SW480 (cell line): ENCODE results near the gene CDC42BPB.
A peak's percentile ranks its signal among the peaks of the same experiment; 100 is the strongest.

Source experiments
- DNase-seq: peaks from one replicate; pipeline ENCODE4 v3.0.0-alpha.2; 2016; ENCODE audit warnings: low spot score

Gene CDC42BPB

DNA sequence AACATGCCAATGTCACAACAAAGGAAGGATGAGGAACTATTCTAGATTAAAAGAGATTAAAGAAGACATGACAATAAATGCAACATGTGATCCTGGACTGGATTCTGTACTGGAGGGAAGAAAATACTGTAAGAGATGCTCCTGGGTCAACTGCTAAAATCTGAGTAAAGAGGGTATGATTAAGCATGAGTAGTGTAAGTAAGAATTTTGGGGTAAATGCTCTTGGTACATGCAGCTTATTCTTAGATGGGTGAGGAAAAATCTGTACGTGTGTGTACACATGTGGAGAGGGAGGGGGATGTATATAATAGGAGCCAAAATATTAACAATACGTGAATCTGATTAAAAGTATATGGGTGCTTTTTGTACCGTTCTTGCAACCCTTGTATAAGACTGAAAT lies 66.0 kb downstream of the CDC42BPB start:
- DNase-seq, result no peak

DNA sequence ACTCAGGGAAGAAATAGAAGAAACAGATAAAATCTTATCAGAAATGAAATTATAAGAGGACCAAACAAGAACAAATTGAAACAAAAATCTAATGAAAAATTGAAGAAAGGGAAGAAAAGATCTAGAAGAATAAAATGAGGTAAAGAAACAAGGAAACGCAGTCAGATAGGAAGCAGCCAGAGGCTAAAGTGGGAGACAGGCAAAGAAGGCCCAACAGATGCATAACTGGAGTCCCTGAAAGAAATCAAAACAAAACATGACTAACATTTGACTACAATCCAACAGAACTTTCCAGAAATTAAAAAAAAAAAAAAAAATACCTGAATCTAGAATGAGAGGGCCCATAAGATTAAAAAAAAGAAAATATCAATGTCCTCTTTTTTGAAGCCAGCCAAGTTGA lies 69.3 kb downstream of the CDC42BPB start:
- no peak for DNase-seq

DNA sequence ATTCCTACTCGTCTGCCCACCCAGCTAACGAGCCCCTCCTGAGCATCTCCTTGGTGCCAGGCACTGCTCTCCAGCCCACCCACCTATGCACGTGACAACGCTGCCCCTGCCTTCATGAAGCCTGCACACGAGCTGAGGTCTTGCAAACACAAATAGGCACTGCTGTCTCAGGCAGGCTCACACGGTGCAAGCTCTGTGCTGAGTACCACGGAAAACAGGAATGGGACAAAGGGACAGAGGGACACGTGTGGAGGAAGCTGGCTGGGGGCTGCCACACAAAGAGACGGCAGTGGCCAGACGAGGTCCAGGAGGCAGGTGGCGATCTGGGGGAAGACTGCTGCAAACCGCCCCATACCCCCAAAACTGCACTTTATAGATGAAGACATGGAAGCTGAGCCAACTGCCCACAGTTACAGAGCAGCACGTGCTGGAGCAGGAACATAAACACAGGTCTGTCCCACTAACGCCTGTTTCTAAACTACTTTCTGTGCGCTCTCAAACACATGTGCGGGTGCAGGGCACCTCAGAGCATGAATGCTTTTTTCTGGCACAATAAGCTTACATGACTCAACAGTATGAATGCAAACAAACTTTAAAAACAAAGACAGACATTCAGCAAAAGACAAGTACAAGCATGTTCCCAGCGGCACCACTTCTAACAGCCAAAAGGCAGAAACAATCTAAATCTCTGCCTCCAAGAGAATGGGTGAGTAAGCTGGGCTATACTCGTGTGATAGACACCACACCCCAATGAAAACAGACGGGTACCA lies 70.4 kb downstream of the CDC42BPB start:
- peak; percentile 30 for DNase-seq

DNA sequence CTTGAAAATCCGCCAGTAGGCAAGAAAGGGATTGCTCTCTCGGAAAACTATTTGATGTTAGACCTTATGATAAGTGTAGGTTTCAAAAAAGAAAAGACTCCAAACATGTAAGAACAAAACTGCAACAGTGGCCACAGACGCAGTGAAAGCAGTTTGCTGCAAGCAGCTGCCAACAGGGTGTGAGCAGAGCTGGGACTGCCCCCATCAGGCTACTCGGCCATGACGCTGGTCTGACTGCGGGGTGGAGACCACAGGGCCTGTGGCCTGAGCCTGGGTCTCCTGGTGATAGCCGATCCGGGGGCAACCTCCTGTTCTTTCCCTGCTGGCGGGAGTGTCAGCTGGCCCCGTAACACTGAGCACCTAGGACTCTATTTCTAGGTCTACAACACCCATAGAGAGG lies 71.7 kb downstream of the CDC42BPB start:
- no peak for DNase-seq

DNA sequence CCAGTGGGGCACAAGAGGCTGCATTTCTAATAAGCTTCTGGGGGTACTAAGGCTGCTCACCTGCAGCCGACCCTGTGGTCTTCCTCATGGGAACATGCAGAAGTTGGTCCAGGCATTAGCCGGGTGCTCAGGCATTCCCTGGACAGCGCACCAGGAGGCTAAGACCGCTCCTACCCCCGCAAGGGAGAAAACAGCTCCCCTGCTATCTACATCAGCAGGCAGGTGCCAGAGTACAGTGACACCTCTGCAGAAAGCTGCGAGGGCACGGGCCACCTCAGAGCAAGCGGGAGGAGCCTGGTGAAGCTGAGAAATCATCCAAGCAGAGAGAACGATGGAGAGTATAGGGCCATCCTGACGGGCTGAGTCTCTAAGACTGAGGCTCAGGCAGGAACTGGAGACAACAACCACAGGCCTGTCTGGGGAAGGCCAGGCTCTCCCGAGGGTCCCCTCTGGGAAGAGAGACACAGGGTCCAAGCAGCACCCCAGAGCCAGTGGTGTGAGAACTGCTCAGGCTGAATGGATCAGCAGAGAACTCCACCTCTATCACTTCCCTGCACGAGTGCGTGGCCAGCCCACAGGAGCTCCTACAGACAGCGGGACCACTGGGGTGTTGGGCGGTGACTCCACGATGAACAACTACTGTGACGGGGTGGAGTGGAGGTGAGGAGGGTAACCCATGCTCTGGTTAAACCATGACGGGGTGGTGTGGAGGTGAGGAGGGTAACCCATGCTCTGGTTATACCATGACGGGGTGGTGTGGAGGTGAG lies 72.8 kb downstream of the CDC42BPB start:
- DNase-seq, result no peak

DNA sequence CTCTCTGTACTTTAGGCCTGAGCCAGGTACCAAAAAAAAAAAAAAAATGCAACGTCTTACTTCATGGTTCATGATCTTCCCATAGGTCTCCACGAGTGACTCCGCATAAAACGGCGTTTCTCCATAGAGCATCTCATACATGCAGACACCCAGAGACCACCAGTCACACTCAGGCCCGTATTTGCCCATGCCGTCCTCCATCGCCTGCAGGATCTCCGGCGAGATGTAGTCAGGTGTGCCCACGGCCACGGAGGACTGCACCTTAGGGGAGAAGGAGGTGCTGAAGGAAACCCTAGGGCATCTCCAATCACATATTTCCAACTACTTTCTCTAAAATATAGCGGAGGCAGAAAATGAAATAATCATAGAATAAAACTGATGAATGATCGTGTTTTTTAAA lies 73.9 kb downstream of the CDC42BPB start:
- no peak for DNase-seq

DNA sequence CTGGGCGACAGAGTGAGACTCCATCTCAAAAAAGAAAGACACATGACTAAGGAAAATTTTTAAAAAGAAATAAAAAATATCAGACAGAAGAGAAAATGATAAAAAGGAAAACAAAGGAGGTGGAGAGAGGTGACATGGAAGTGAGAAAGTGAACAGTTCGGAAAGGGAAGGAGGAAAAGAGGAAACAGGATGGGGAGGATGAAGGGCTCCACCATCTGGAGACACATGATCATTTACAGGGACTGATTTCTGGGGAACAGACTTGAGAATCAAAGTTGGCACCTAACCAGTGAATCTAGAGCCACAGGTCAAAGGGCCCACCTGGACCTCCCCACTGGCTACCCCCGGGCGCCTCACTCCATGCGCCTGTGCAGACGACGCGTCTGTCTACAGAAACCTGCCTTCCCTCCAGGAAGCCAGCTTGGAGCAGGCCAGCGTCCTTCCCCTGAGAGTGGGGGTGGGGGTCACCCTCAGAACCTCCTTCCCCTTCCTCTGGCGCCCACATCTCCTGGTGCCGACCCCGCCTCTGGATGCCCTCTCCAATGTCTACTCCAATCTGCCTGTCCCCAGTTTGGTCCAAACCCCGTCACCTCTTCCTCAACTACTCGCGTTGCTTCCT lies 74.4 kb downstream of the CDC42BPB start:
- DNase-seq, result no peak

DNA sequence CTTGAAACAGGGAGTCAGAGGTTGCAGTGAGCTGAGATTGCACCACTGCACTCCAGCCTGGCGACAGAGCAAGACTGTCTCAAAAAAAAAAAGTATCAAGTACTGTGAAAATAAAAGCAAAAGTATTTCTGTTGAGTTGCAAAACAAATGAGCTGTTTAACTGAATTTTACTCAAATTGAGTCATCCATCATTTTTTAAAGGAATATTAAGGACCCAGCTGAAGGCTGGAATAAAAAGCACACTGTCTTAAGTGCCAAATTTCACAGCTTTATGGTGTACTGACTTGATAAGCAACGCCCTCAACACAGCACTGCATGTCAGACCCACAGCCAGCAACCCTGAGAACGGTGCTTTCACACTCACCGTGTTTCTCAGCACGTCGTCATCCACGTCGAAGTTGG lies 76.9 kb downstream of the CDC42BPB start:
- no peak for DNase-seq

DNA sequence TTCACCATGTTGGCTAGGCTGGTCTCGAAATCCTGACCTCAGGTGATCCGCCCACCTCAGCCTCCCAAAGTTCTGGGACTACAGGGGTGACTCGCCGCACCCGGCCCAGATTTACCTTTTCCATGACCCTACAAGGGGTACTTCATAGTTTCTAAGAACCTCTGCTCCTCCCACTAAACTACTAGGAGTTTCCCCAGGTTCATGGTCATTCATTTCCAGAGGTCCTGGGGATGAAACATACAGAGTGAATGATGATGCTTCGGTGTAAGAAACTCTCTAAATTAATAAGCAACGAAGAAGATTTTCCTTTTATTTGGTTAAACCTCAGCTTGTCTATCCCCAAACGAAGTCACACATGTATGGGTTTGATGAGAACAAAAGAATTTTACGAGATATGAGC lies 77.9 kb downstream of the CDC42BPB start:
- DNase-seq, result no peak

DNA sequence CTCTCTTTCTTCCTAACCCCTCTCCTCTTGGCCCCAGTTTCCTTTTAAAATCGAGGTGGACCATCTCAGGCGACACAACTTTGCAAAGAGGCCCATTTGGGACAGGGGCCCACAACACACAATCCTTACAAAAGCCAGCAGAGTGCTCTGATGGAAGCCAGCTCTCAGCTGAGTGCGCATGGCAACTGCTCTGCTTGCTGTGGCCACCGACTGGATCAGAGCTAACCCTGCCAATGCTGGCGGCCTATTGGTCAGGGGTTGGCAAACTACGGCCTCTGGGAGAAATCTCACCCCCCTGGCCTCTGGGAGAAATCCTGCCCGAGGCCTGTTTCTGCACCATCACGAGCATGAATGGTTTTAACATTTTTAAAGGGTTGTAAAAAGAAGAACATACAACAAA lies 79.9 kb downstream of the CDC42BPB start:
- DNase-seq, result no peak

DNA sequence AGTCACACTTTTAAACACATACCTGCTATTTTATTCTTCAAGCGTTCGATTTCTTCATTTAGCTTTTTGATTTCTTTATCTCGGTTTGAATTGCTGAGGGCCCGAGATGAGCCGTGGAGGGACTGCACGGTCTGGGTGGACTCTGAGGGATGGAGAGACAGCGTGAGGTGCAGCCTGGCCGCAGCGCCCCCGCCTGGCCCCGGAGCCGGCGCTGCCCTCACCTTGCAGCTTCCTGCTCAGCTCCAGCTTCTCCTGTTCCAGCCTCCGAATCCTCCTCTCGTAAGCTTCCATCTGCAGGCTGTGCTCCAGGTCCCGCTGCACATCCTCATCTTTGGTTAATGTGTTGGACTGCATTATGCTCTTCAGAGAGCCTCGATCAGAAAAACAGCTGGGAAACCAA lies 81.7 kb downstream of the CDC42BPB start:
- no peak for DNase-seq

DNA sequence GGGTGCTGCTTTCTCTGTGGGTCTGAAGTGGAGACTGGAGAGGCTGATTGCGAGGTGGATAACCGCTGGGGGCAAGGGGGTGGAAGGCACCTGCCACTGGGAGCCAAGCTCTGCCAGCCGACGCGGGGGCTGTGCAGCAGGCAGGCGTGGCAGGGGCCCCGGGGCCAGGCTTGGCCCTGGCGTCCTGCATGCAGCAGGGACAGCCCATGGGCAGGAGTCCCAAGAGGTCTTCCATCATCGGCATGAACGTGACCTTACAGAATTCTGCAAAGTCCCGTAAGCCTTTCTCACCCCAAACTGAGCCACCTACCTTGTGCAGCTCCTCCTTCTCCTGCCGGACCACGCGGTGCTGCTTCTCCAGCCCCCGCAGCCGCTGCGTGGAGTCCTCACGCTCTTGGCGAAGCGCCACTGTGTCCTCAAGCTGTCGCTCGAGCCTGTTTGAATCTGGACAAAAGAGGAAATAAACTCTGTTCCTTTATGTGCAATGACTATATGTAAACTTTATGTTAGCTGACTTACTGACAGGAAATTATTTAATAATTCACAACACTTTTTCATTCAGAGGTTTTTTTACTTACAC lies 83.6 kb downstream of the CDC42BPB start:
- no peak for DNase-seq

DNA sequence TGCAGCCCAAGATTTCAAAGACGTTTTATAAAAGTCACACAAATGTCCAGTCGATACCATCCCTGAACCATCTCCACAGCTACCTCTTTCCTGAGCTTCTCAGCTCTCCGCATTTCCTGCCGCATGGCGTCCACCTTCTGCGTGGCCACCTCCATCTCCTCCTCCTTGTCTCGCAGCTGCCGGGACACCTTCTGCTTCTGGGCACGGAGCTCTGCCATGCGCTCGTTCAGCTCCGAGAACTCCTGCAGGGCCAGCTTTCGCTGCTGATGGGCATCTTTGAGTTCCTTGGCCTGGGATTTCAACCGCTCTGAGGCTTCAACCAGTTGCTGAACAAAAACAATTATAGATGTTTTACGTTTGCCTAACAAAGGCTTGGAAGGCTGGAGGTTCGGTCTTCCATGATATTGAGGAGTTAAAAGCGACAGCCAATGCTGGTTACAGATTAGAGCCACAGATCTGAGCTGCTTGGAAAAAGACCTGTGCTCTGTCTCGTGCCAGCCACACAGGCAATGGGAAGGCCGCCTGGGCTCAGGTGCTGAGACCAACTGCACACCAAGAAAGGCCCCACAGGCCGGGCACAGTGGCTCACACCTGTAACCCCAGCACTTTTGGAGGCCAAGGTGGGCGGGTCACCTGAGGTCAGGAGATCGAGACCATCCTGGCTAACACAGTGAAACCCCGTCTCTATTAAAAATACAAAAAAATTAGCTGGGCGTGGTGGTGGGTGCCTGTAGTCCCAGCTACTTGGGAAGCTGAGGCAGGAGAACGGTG lies 85.3 kb downstream of the CDC42BPB start:
- DNase-seq, result no peak

DNA sequence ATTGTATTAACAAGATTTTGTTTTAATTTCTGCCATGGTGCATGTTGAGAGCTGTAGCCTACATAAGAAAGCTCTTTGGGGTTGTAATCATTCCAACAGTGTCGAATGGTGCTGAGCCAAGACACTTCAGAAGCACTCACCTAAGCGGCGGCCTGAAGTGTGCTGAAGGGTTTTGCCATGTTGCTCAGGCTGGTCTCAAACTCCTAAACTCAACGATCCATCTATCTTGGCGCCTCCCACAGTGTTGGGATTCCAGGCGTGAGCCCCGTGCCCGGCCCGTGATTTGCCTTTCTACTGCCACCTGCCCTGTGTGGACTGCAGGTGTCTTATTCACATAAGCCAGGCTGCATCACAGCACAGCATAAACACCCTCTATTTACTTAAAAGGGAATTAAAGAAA lies 86.0 kb downstream of the CDC42BPB start:
- no peak for DNase-seq

DNA sequence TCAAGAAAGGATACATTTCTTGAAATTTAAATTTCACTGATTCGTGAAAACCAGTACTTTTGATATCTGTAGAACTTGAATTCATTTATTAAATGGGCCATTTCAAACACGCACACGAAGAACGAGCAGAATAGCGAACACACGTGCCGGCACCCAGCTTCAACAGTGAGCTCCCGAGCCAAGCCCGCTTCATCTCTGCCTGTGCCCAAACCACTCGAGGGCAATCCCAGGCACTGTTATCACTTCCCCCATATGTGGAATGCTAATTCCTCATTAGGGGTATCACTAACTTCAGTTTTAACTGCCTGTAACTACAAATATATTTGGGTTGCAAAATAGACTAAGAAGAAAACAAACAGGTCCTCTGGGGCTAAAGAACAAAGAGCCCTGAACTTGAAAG lies 86.9 kb downstream of the CDC42BPB start:
- no peak for DNase-seq

DNA sequence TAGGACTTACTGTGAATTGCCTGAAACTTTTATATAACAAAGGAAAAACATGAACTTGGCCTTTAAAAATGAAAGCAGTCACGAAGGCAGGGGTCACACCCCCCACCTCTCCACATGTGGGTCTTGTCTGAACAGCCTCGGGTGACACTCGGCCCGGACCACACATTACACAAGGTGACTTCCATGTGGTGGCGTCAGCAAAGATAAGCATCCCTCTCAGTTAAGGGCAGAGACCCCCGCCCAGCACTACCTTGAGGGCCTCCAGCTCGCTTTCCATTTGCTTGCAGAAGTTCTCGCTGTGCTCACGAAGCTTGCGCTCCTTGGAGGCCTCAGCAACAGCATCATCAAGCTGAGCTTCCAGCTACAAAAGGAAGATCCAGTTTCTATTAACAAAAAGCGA lies 87.4 kb downstream of the CDC42BPB start:
- no peak for DNase-seq

DNA sequence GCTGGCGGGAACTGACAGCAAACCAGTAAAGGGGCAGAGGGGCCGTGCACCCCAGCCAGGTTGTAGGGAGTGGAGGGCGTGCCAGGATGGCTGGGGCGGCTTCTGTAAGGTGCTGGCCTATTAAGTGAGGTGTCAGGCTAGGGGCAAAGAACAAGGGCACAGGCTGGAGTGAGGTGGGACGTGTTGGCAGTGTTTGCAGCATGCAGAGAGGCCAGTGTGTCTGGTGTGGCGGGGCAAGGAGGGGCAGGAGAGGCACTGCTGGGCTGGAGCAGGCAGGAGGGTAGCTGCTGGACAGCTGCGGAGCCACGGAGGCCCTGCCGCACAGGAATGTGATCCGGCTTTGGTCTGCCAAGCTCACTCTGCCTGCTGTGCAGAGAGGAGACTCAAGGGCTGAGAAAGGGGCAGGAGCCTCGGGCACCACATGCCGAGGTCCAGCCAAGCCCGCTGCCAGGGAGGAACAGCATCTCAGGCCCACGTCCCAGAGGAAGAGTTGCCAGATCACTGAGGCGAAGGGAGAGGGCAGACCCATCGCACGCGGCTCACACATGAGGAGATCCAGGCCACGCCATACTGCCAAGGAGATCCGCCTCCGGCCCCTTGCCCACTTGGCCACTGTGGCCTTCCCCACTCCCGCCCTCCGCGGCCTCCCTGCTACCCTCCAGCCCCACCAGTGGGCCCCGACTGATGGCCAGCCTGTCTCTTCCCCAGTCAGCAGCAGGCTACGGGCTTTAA lies 88.1 kb downstream of the CDC42BPB start:
- DNase-seq, result no peak

DNA sequence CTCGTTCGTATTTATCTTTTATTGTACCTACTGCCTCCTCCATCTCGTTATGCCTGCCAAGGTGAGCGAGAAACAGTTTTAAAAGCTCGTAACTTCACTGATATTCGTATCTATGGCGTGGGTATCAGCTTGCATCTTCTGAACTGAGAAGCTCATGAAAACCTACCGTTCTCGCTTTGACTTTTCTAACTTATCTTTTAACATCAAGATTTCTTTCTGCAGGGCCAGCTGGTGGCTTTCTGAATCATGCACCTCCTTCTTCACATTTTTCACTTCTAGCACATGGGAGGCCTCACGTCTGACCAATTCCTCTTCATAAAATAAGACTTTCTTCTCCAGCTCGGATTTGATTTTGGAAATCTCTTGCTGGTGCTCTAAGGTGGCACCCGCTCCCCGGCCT lies 89.0 kb downstream of the CDC42BPB start:
- DNase-seq, result no peak

DNA sequence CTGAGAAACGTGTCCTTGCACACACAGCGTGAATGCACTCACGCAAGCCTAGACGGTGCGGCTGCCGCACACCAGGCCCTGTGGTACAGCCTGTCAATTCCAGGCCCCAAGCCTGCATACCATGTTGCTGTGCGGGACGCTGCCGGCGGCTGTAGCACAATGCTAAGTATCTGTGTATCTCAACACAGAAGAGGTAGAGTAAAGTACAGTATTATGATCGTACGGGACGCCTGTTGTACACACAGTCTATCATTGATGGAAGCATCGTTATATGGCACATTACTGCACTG lies 89.9 kb downstream of the CDC42BPB start:
- no peak for DNase-seq

DNA sequence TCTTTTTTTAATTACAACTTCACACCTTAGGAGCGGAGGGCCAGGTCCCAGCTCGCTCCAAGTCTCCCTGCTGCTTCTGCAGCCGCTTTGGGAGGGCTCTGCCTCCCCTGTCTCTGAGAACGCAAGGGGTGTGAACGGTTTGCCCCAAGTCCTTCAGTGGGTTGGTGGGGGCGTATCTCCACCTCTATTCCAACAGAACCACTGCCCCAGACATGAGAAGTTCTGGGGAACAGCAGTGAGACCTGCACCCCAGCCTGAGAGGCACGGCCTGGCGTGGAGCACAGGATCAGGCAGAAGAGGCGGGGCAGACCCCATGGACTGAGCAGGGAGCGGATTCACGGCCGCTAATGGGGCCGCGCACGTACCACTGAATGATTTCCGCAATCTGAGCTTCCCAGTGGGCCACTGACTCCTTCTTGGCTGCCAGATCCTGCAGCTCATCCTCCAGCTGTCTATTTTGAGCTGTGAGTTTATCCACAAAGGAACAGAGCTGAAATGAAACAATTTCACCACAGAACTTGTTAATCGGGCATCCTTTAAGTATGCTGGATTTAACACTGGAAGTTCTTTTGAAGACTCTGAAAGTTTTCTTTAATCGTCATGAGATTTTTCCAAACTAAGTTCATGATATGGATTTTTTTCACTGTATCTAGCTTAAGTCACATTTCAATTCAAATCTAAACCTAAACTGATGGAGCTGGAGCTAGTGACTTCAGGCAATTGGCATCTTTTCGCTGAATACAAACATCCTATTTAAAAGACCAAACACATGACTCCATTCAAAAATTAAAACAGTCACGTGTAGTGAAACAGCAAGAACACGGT lies 90.5 kb downstream of the CDC42BPB start:
- no peak for DNase-seq
